C4-2B (cell line): ENCODE data around the gene SLC25A5.
"Not testable (repeated sequence)": the region's sequence is repeated elsewhere in the genome, so short reads cannot be mapped to it uniquely, and the experiment has no call there.

Experiments used
- ZFX ChIP-seq: fragments of 450-650 bp; IDR thresholded peaks from 2 replicates; pipeline ENCODE4 v1.6.1; 2017
- TF ChIP-seq, protein P1 (sequence below): fragments of 450-650 bp; conservative IDR thresholded peaks from 2 replicates; pipeline ENCODE4 v1.5.1; 2017; ENCODE audit warnings: mild to moderate bottlenecking

DNA sequence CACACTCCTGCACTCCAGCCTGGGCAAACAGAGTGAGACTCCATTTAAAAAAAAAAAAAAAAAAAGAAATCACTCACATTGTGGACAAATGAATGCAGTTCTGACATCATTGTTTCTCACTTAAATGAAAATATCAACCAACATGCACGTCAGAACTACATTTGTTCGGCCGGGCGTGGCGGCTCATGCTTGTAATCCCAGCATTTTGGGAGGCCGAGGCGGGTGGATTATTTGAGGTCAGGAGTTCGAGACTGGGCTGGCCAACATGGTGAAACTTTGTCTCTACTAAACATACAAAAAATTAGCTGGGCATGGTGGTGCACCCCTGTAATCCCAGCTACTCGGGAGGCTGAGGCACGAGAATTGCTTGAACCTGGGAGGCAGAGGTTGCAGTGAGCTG is 36.9 kb downstream of the SLC25A5 start:
- TF ChIP-seq, protein P1, sequence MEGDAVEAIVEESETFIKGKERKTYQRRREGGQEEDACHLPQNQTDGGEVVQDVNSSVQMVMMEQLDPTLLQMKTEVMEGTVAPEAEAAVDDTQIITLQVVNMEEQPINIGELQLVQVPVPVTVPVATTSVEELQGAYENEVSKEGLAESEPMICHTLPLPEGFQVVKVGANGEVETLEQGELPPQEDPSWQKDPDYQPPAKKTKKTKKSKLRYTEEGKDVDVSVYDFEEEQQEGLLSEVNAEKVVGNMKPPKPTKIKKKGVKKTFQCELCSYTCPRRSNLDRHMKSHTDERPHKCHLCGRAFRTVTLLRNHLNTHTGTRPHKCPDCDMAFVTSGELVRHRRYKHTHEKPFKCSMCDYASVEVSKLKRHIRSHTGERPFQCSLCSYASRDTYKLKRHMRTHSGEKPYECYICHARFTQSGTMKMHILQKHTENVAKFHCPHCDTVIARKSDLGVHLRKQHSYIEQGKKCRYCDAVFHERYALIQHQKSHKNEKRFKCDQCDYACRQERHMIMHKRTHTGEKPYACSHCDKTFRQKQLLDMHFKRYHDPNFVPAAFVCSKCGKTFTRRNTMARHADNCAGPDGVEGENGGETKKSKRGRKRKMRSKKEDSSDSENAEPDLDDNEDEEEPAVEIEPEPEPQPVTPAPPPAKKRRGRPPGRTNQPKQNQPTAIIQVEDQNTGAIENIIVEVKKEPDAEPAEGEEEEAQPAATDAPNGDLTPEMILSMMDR, result not testable (repeated sequence)
- not testable (repeated sequence) for TF ChIP-seq ZFX
